Frontal cortex (tissue), 4 donors: ENCODE data around the gene STARD4. TPM values are rescaled to one million over a fixed set of nuclear protein-coding genes. Genes with fewer than 3 reads are reported as not detected.

ENCODE experiments used
- DNase-seq, 2 donors: peaks; one replicate each; pipeline ENCODE4 v3.0.0; 2012; ENCODE audit warnings: low spot score in 2 of 2
- FAIRE-seq: peaks from 2 replicates; lab custom pipeline; 2012; peaks lifted over from hg19 to GRCh38; lab: Jason Lieb, UNC
- total RNA-seq: library from RNA; depleted of rRNA; stranded (reverse); fragments of >200 nt; gene quantifications from one replicate; pipeline ENCODE4 v1.2.3, GENCODE V29; 2014
- donor health status: control.
- donor health status: control.
- donor health status: control.

STARD4 gene
- total RNA-seq, 1 donor from 2014 or later = 37.1 TPM

GRCh38 chr5:111480346-111480745 is 32.0 kb downstream of the STARD4 start:
- DNase-seq (no peak), FAIRE-seq (no peak)

- FAIRE-seq (no peak), DNase-seq (no peak)
Observed at GRCh38 chr5:111478898-111479297, 33.4 kb downstream of the STARD4 start.

- DNase-seq (no peak), FAIRE-seq (peak; percentile 73)
Observed at GRCh38 chr5:111478266-111478665, 34.1 kb downstream of the STARD4 start.

- FAIRE-seq = no peak
- no peak for DNase-seq
Observed at GRCh38 chr5:111472579-111472978, 39.8 kb downstream of the STARD4 start.

- DNase-seq = no peak
- no peak for FAIRE-seq
Observed at GRCh38 chr5:111472096-111472495, 40.2 kb downstream of the STARD4 start.

- no peak for DNase-seq
Observed at GRCh38 chr5:111469903-111470302, 42.4 kb downstream of the STARD4 start.

GRCh38 chr5:111469293-111469896 is 42.9 kb downstream of the STARD4 start:
- FAIRE-seq = no peak
- no peak for DNase-seq

More at GRCh38 chr5:111469903-111470302, 42.4 kb downstream of the STARD4 start:
- no peak for FAIRE-seq

- DNase-seq (no peak), FAIRE-seq (no peak)
Observed at GRCh38 chr5:111463311-111463710, 49.0 kb downstream of the STARD4 start.

- FAIRE-seq = no peak
- no peak for DNase-seq
Observed at GRCh38 chr5:111461934-111462333, 50.4 kb downstream of the STARD4 start.

- no peak for FAIRE-seq
- DNase-seq = no peak
Observed at GRCh38 chr5:111461255-111461671, 51.1 kb downstream of the STARD4 start.

- no peak for DNase-seq
- FAIRE-seq = no peak
Observed at GRCh38 chr5:111454776-111455175, 57.6 kb downstream of the STARD4 start.

GRCh38 chr5:111454198-111454622 is 58.1 kb downstream of the STARD4 start:
- no peak for FAIRE-seq
- DNase-seq = no peak

GRCh38 chr5:111453747-111454146 is 58.6 kb downstream of the STARD4 start:
- no peak for DNase-seq
- FAIRE-seq = no peak

- no peak for FAIRE-seq
- no peak for DNase-seq
Observed at GRCh38 chr5:111453295-111453694, 59.0 kb downstream of the STARD4 start.

- FAIRE-seq (no peak), DNase-seq (no peak)
Observed at GRCh38 chr5:111447822-111448221, 64.5 kb downstream of the STARD4 start.

GRCh38 chr5:111447099-111447498 is 65.2 kb downstream of the STARD4 start:
- FAIRE-seq (no peak), DNase-seq (no peak)

Other genes starting within 250 kb of the STARD4 start
- 536 TPM for gene NREP, start 244.7 kb upstream of the STARD4 start, total RNA-seq